A673 (cell line): ENCODE results near the gene MAPKAPK3. TPM values are rescaled to one million over a fixed set of nuclear protein-coding genes. Genes with fewer than 3 reads are reported as not detected.

Experiments used
- BruUV-seq: library from RNA; stranded (reverse); fragments of 400-500 nt; replicated peaks from 2 replicates; lab custom pipeline; 2021; lab: Mats Ljungman, UMichigan
- CTCF ChIA-PET: fragments of 300-600 bp; sonication (Branson Sonifier 250); formaldehyde crosslinking; loops from one replicate; lab custom pipeline; 2022; ENCODE audit warnings: antibody characterized with exemption; lab: Charles Lee
- POLR2A ChIA-PET: fragments of 300-600 bp; sonication (Branson Sonifier 250); formaldehyde crosslinking; loops from one replicate; lab custom pipeline; 2022; ENCODE audit warnings: antibody characterized with exemption; ENCODE audit not compliant: low non-redundant PET; lab: Charles Lee
- DNase-seq: peaks from one replicate; pipeline ENCODE4 v3.0.0-alpha.2; 2015; ENCODE audit warnings: low spot score
- H3K27ac ChIP-seq: fragments of 200-600 bp; sonication (generic); 2 replicates; pipeline ENCODE4 v1.5.1; 2016; ENCODE audit warnings: mixed run types, low read depth, mild to moderate bottlenecking, mixed read lengths, antibody characterized with exemption, low read length; ENCODE audit not compliant: poor library complexity, severe bottlenecking
- H3K27me3 ChIP-seq: fragments of 200-600 bp; sonication (generic); replicated peaks from 2 replicates; pipeline ENCODE4 v1.6.1; 2017; ENCODE audit warnings: mixed run types, low read depth, mild to moderate bottlenecking, mixed read lengths, antibody characterized with exemption, low read length; ENCODE audit not compliant: insufficient read depth, poor library complexity
- H3K36me3 ChIP-seq: fragments of 200-600 bp; sonication (generic); 2 replicates; pipeline ENCODE4 v1.6.1; 2016; ENCODE audit warnings: mixed run types, mild to moderate bottlenecking, mixed read lengths, antibody characterized with exemption, low read length; ENCODE audit not compliant: insufficient read depth, poor library complexity, severe bottlenecking
- H3K4me1 ChIP-seq: fragments of 200-600 bp; sonication (generic); 2 replicates; pipeline ENCODE4 v1.6.1; 2017; ENCODE audit warnings: mixed run types, mild to moderate bottlenecking, mixed read lengths, antibody characterized with exemption, low read length; ENCODE audit not compliant: insufficient read depth, poor library complexity, severe bottlenecking
- H3K4me3 ChIP-seq: fragments of 200-600 bp; sonication (generic); 2 replicates; pipeline ENCODE4 v1.5.1; 2016; ENCODE audit warnings: low read depth, mixed run types, mild to moderate bottlenecking, mixed read lengths, low read length; ENCODE audit not compliant: poor library complexity, severe bottlenecking
- H3K9me3 ChIP-seq: fragments of 200-600 bp; sonication (generic); 2 replicates; pipeline ENCODE4 v1.6.1; 2016; ENCODE audit warnings: mixed run types, low read depth, mild to moderate bottlenecking, mixed read lengths, antibody characterized with exemption, low read length; ENCODE audit not compliant: poor library complexity, severe bottlenecking
- CTCF ChIP-seq: fragments of 300-800, 200-600 bp; sonication (generic); conservative IDR thresholded peaks from 2 replicates; pipeline ENCODE4 v1.5.1; 2017; ENCODE audit warnings: low read depth, mild to moderate bottlenecking, antibody characterized with exemption, low read length, moderate library complexity, mixed read lengths
- EZH2 ChIP-seq: fragments of 200-600 bp; sonication (generic); IDR thresholded peaks from 2 replicates; pipeline ENCODE4 v1.6.1; 2017; ENCODE audit warnings: borderline replicate concordance, low read depth, mild to moderate bottlenecking, mixed read lengths, antibody characterized with exemption, low read length; ENCODE audit not compliant: poor library complexity, severe bottlenecking
- intact Hi-C: fragments of 100-400 bp; cut with micrococcal nuclease; formaldehyde crosslinking; loops from one replicate; pipeline ENCODE4 v1.10.0; 2022; ENCODE audit not compliant: unreplicated experiment
- total RNA-seq: library from RNA; stranded (reverse); gene quantifications from 2 replicates; pipeline ENCODE4 v1.2.3, GENCODE V29; 2021

The MAPKAPK3 gene
- total RNA-seq, 1 experiment from 2014 or later: 15.8 TPM

- Histone ChIP-seq H3K4me1 (no peaks in the 10 kb centered on the region), H3K4me3 (no peak overlapping the region), H3K36me3 (no peaks in the 10 kb centered on the region), H3K27ac (no peak overlapping the region), H3K9me3 (no peaks in the 10 kb centered on the region), H3K27me3 (no peaks in the 10 kb centered on the region)
- TF ChIP-seq EZH2: no peak
- TF ChIP-seq CTCF: no peak
- POLR2A ChIA-PET: no interaction called here
- CTCF ChIA-PET: no interaction called here
- DNase-seq: no peak
- BruUV-seq: no TSS peak
- intact Hi-C loops: no loop called here
Measured at GRCh38 chr3:50660386-50660785, 43.4 kb downstream of the MAPKAPK3 start.

- BruUV-seq: no TSS peak
- Histone ChIP-seq H3K9me3 (no peaks in the 10 kb centered on the region), H3K36me3 (no peaks in the 10 kb centered on the region), H3K27ac (no peak overlapping the region), H3K4me3 (no peak overlapping the region), H3K27me3 (no peaks in the 10 kb centered on the region), H3K4me1 (no peaks in the 10 kb centered on the region)
- POLR2A ChIA-PET: no interaction called here
- CTCF ChIA-PET: no interaction called here
- TF ChIP-seq EZH2 (no peak), CTCF (no peak)
- intact Hi-C loops: no loop called here
- no peak for DNase-seq
Measured at GRCh38 chr3:50661321-50661837, 44.4 kb downstream of the MAPKAPK3 start.

- Histone ChIP-seq H3K27me3 (no peaks in the 10 kb centered on the region), H3K9me3 (no peaks in the 10 kb centered on the region), H3K4me1 (no peaks in the 10 kb centered on the region), H3K4me3 (no peak overlapping the region), H3K27ac (no peak overlapping the region), H3K36me3 (no peaks in the 10 kb centered on the region)
- ChIA-PET CTCF (no interaction called here), POLR2A (interaction anchor here (0.7 kb wide), 1 partner anchor 32 kb away, joined by 3 read pairs; no protein-coding TSS in a partner anchor)
- intact Hi-C loops: no loop called here
- no peak for DNase-seq
- TF ChIP-seq CTCF (no peak), EZH2 (no peak)
- no TSS peak for BruUV-seq
Measured at GRCh38 chr3:50662408-50662807, 45.5 kb downstream of the MAPKAPK3 start.
